Measurements from ENCODE around the gene MKS1.

The MKS1 gene

GRCh38 chr17:58156839-58157803 lies 61.9 kb downstream of the MKS1 start:
- no peak for DNase-seq

Data from fibroblast of skin of right quadriceps (primary cell).